Psoas muscle (tissue), 8 donors: ENCODE results near the gene RASAL2. TPM values are rescaled to one million over a fixed set of nuclear protein-coding genes. Genes with fewer than 3 reads are reported as not detected.

Experiments
- ATAC-seq, 4 donors: fragments of 200-7000 bp; cut with Tn5 transposase; one replicate each; pipeline ENCODE4 v1.9.1; 2020; ENCODE audit warnings: moderate library complexity in 3 of 4, mild to moderate bottlenecking in 2 of 4
- DNase-seq, 2 donors: peaks; one replicate each; pipeline ENCODE4 v3.0.0-alpha.2; 2020
- H3K27ac ChIP-seq: fragments of 200-600 bp; one replicate; pipeline ENCODE4 v1.8.0; 2022
- H3K27me3 ChIP-seq, 3 donors: fragments of 200-600 bp in 1 of 3; one replicate each; pipeline versions ENCODE4 v1.6.1 to v1.8.0; 2013 to 2022; ENCODE audit warnings: low read length in 2 of 3, mild to moderate bottlenecking in 2 of 3, moderate library complexity in 1 of 3; ENCODE audit not compliant: insufficient read depth in 3 of 3
- H3K36me3 ChIP-seq, 2 donors: fragments of 200-600 bp in 1 of 2; one replicate each; pipeline versions ENCODE4 v1.6.1 to v1.8.0; 2013 to 2022; ENCODE audit warnings: low read depth in 1 of 2, mild to moderate bottlenecking in 1 of 2, moderate library complexity in 1 of 2; ENCODE audit not compliant: insufficient read depth in 1 of 2
- H3K4me1 ChIP-seq: fragments of 200-600 bp; one replicate; pipeline ENCODE4 v1.8.0; 2022
- H3K4me3 ChIP-seq: fragments of 200-600 bp; one replicate; pipeline ENCODE4 v1.8.0; 2022; ENCODE audit warnings: mild to moderate bottlenecking
- H3K9me3 ChIP-seq: fragments of 200-600 bp; one replicate; pipeline ENCODE4 v1.8.0; 2022
- CTCF ChIP-seq: fragments of 200-600 bp; IDR thresholded peaks from one replicate; pipeline ENCODE4 v1.8.0; 2022; ENCODE audit warnings: antibody characterized with exemption
- WGBS, 3 donors: extraction: QIAGEN DNeasy Blood & Tissue Kit; methylation state at CpG; one replicate each; pipeline versions ENCODE4 v1.1.6 to v1.1.7; 2013; 5-methylcytosine and 5-hydroxymethylcytosine counted together
- intact Hi-C, 2 donors: fragments of 100-400 bp; cut with DNase I; formaldehyde crosslinking; loops; one replicate each; pipeline versions ENCODE4 v1.11.0 to v1.14.2; 2022
- polyA plus RNA-seq, 3 donors: library from polyadenylated mRNA; stranded (reverse); fragments of 200-250 nt; gene quantifications; one replicate each; pipeline ENCODE4 v1.2.3, GENCODE V29; 2013
- total RNA-seq, 4 donors: library from RNA; stranded (reverse); fragmentation: NEBNext Ultra II Directional in 2 of 4; extraction: Animal tissue kit (Norgen Biotek cat#: 25700) in 2 of 4; gene quantifications; one replicate each; pipeline versions ENCODE4 v1.2.1 to v1.2.4, GENCODE V29; 2021 to 2023
- donor health status: healthy with polysubstance abuse.
- donor health status: DM: no; HTN: no; CAD: no; lungs with moderate emphysema.
- donor health status: Bipolar disorder and iron deficiency.
- donor health status: healthy.
- donor health status: DM: yes; HTN: yes; CAD: no.
- donor health status: DM: no; HTN: no; CAD: no.
- donor health status: DM: no; HTN: no; CAD: no.
- donor health status: DM: yes; HTN: yes; CAD: no.

Gene RASAL2
- total and polyA plus RNA-seq, 7 donors: 1.9 to 42.1 (median 5.5) TPM

GRCh38 chr1:178533121-178533946, 439.4 kb downstream of the RASAL2 start:
- Histone ChIP-seq H3K9me3 (no peaks in the 10 kb centered on the region), H3K27ac (no peak overlapping the region), H3K4me3 (no peak overlapping the region), H3K4me1 (peaks cover 8% of the 10 kb centered on the region), H3K36me3 (no peaks in the 10 kb centered on the region), H3K27me3 (no peaks in the 10 kb centered on the region)
- no peak for TF ChIP-seq CTCF
- DNase-seq: no peak
- ATAC-seq: no peak
- intact Hi-C loops: loop anchor here (5.0 to 10.0 kb wide), 2 partner anchors 331 to 484 kb away; no protein-coding TSS in a partner anchor
- 73 to 82% (median 73%) methylated on average over 9 of the region's 9 CpGs for WGBS, 3 donors

Other genes starting within 250 kb of the RASAL2 start
- 1 to 10 TPM in 2 of 4 donors, under 1 TPM in 2; 0.42 to 2.3 (median 1.2) TPM for gene SEC16B, start 124.0 kb upstream of the RASAL2 start, total RNA-seq
- gene SEC16B, start 124.0 kb upstream of the RASAL2 start, polyA plus RNA-seq: 1 to 10 TPM in 1 of 3 donors, under 1 TPM in 2; 0.75 to 1.1 (median 0.81) TPM